Esophagus muscularis mucosa (tissue), 4 donors: Measurements from ENCODE around the gene SNF8. TPM values are rescaled to one million over a fixed set of nuclear protein-coding genes. Genes with fewer than 3 reads are reported as not detected.

Experiments
- DNase-seq: peaks from one replicate; pipeline ENCODE4 v3.0.0-alpha.2; 2017; ENCODE audit errors: extremely low spot score
- H3K27ac ChIP-seq, 4 donors: fragments of 200-600 bp; sonication (generic); replicated peaks in 1 of 4; 1 replicate in 3 of 4; 2 replicates in 1 of 4; pipeline ENCODE4 v1.5.1; 2016 to 2019; ENCODE audit warnings: mild to moderate bottlenecking in 1 of 4
- H3K27me3 ChIP-seq, 4 donors: fragments of 200-600 bp; sonication (generic); one replicate each; pipeline versions ENCODE4 v1.5.1 to v1.6.0; 2016 to 2019
- H3K36me3 ChIP-seq, 4 donors: fragments of 200-600 bp; sonication (generic); one replicate each; pipeline ENCODE4 v1.5.1; 2016 to 2019
- H3K4me1 ChIP-seq, 4 donors: fragments of 200-600 bp; sonication (generic); one replicate each; pipeline ENCODE4 v1.5.1; 2016 to 2019
- H3K4me3 ChIP-seq, 4 donors: fragments of 200-600 bp; sonication (generic); 1 replicate in 2 of 4; 2 replicates in 2 of 4; pipeline ENCODE4 v1.5.1; 2016 to 2019; ENCODE audit warnings: mild to moderate bottlenecking in 4 of 4, moderate library complexity in 1 of 4
- H3K9me3 ChIP-seq, 4 donors: fragments of 200-600 bp; sonication (generic); 1 replicate in 3 of 4; 2 replicates in 1 of 4; pipeline ENCODE4 v1.5.1; 2016 to 2019
- CTCF ChIP-seq, 3 experiments: fragments of 200-600 bp in 2 of 3; fragments of 450-650 bp in 1 of 3; sonication (generic) in 2 of 3; IDR thresholded peaks; one replicate each; pipeline ENCODE4 v1.5.1; 2017 to 2019; ENCODE audit warnings: antibody characterized with exemption in 3 of 3, mild to moderate bottlenecking in 2 of 3, moderate library complexity in 1 of 3
- EP300 ChIP-seq: sonication (generic); formaldehyde crosslinking; IDR thresholded peaks from one replicate; pipeline ENCODE4 v1.6.1; 2017; ENCODE audit warnings: antibody characterized with exemption
- POLR2A ChIP-seq: fragments of 450-650 bp; IDR thresholded peaks from one replicate; pipeline ENCODE4 v1.6.1; 2017; ENCODE audit warnings: antibody characterized with exemption, moderate library complexity, mild to moderate bottlenecking, low read depth
- POLR2AphosphoS5 ChIP-seq, 2 donors: sonication (generic); formaldehyde crosslinking; IDR thresholded peaks; one replicate each; pipeline ENCODE4 v1.6.1; 2017; ENCODE audit warnings: antibody characterized with exemption in 2 of 2
- WGBS: methylation state at CpG from one replicate; pipeline ENCODE4 v1.1.5; 2018; 5-methylcytosine and 5-hydroxymethylcytosine counted together
- intact Hi-C: fragments of 100-400 bp; cut with DNase I; formaldehyde crosslinking; loops from one replicate; pipeline ENCODE4 v1.15.1; 2023
- total RNA-seq, 4 donors: library from RNA; depleted of rRNA; stranded (reverse); fragments of >200 nt; gene quantifications; one replicate each; pipeline versions ENCODE4 v1.1.0 to v1.2.1, GENCODE V29; 2016

SNF8 gene
- 10 to 100 TPM; 80.6 to 97.1 (median 92.3) TPM for total RNA-seq

- peaks cover 11 to 28% (median 18%) of the 10 kb centered on the region in 4 donors for H3K36me3 ChIP-seq
- intact Hi-C loops = loop anchor here (5.0 kb wide), 1 partner anchor 37 kb away; the partner anchor contains the start of gene UBE2Z
Observed at GRCh38 chr17:48944515-48945260, at the start of gene SNF8. SNF8 (minus strand) TSS chr17:48944842; CDS start chr17:48944734, 108 bp downstream.

GRCh38 chr17:48993951-48994350 lies 49.3 kb upstream of the SNF8 start:
- Histone ChIP-seq H3K36me3 (no peaks in the 10 kb centered on the region), H3K9me3 (no peaks in the 10 kb centered on the region), H3K4me3 (no peak overlapping the region), H3K27me3 (peaks cover 16 to 100% (median 84%) of the 10 kb centered on the region in 4 donors), H3K4me1 (peaks cover 30 to 37% (median 33%) of the 10 kb centered on the region in 4 donors), H3K27ac (no peak overlapping the region)
- peak; percentile 8 for DNase-seq
- intact Hi-C loops = no loop called here
- TF ChIP-seq EP300 (no peak), POLR2AphosphoS5 (IDR thresholded peaks at IDR 0.05) (no peak), POLR2A (no peak)

More at GRCh38 chr17:48944515-48945260, at the start of gene SNF8:
- Histone ChIP-seq H3K27ac (peak within 1 kb of the TSS; percentile 84 to 93 (median 88)), H3K4me3 (peak within 1 kb of the TSS; percentile 91 to 93 (median 92)), H3K9me3 (no peaks in the 10 kb centered on the region), H3K27me3 (peaks cover 0 to 10% (median 0%) of the 10 kb centered on the region in 4 donors), H3K4me1 (peaks cover 18 to 35% (median 28%) of the 10 kb centered on the region in 4 donors)
- TF ChIP-seq EP300 = no peak
- peak; percentile 92 to 96 for TF ChIP-seq POLR2AphosphoS5 (IDR thresholded peaks at IDR 0.05)
- TF ChIP-seq POLR2A = peak; percentile 62
- TF ChIP-seq CTCF (IDR thresholded peaks at IDR 0.05) = no peak
- peak; percentile 96 for DNase-seq
- 6% methylated on average over 35 of the region's 55 CpGs for WGBS

- no peak for TF ChIP-seq EP300
- DNase-seq = no peak
- peaks cover 28 to 31% (median 29%) of the 10 kb centered on the region in 4 donors for H3K4me1 ChIP-seq
- H3K4me3 ChIP-seq = no peak overlapping the region
- intact Hi-C loops = no loop called here
- H3K27me3 ChIP-seq = peaks cover 13 to 100% (median 77%) of the 10 kb centered on the region in 4 donors
- H3K36me3 ChIP-seq = no peaks in the 10 kb centered on the region
- H3K27ac ChIP-seq = no peak overlapping the region
- H3K9me3 ChIP-seq = no peaks in the 10 kb centered on the region
Observed at GRCh38 chr17:48993305-48993704, 48.7 kb upstream of the SNF8 start.

GRCh38 chr17:48992444-48992843 lies 47.8 kb upstream of the SNF8 start:
- peaks cover 8 to 100% (median 69%) of the 10 kb centered on the region in 4 donors for H3K27me3 ChIP-seq
- no peaks in the 10 kb centered on the region for H3K9me3 ChIP-seq
- H3K4me1 ChIP-seq = peaks cover 20 to 23% (median 20%) of the 10 kb centered on the region in 4 donors
- no peaks in the 10 kb centered on the region for H3K36me3 ChIP-seq
- intact Hi-C loops = no loop called here
- H3K27ac ChIP-seq = no peak overlapping the region
- 45% methylated on average over 2 of the region's 2 CpGs for WGBS
- TF ChIP-seq POLR2AphosphoS5 (IDR thresholded peaks at IDR 0.05) (no peak), EP300 (no peak)
- DNase-seq = no peak
- H3K4me3 ChIP-seq = no peak overlapping the region

GRCh38 chr17:48990882-48991357 lies 46.3 kb upstream of the SNF8 start:
- TF ChIP-seq EP300 (no peak), POLR2AphosphoS5 (IDR thresholded peaks at IDR 0.05) (no peak), POLR2A (no peak), CTCF (IDR thresholded peaks at IDR 0.05) (no peak)
- intact Hi-C loops = no loop called here
- Histone ChIP-seq H3K27me3 (peaks cover 6 to 99% (median 54%) of the 10 kb centered on the region in 4 donors), H3K4me1 (peaks cover 5 to 8% (median 5%) of the 10 kb centered on the region in 4 donors), H3K9me3 (no peaks in the 10 kb centered on the region), H3K27ac (no peak overlapping the region), H3K4me3 (no peak overlapping the region), H3K36me3 (no peaks in the 10 kb centered on the region)
- WGBS = 23% methylated on average over 2 of the region's 2 CpGs
- peak; percentile 5 for DNase-seq

- no peaks in the 10 kb centered on the region for H3K4me1 ChIP-seq
- WGBS = 88% methylated on average over 4 of the region's 4 CpGs
- no peak overlapping the region for H3K4me3 ChIP-seq
- no peak for TF ChIP-seq CTCF (IDR thresholded peaks at IDR 0.05)
- no peak for TF ChIP-seq POLR2A
- TF ChIP-seq POLR2AphosphoS5 (IDR thresholded peaks at IDR 0.05) = no peak
- no peak for TF ChIP-seq EP300
- intact Hi-C loops = no loop called here
- DNase-seq = peak; percentile 24
- H3K36me3 ChIP-seq = no peaks in the 10 kb centered on the region
- H3K9me3 ChIP-seq = no peaks in the 10 kb centered on the region
- H3K27ac ChIP-seq = no peak overlapping the region
- peaks cover 0 to 97% (median 39%) of the 10 kb centered on the region in 4 donors for H3K27me3 ChIP-seq
Observed at GRCh38 chr17:48989100-48989499, 44.5 kb upstream of the SNF8 start.
